ENCODE results near the gene LRRC46. TPM values are rescaled to one million over a fixed set of nuclear protein-coding genes. Genes with fewer than 3 reads are reported as not detected.

Gene LRRC46
- total RNA-seq, 1 experiment from 2014 or later = 1.2 TPM

DNA sequence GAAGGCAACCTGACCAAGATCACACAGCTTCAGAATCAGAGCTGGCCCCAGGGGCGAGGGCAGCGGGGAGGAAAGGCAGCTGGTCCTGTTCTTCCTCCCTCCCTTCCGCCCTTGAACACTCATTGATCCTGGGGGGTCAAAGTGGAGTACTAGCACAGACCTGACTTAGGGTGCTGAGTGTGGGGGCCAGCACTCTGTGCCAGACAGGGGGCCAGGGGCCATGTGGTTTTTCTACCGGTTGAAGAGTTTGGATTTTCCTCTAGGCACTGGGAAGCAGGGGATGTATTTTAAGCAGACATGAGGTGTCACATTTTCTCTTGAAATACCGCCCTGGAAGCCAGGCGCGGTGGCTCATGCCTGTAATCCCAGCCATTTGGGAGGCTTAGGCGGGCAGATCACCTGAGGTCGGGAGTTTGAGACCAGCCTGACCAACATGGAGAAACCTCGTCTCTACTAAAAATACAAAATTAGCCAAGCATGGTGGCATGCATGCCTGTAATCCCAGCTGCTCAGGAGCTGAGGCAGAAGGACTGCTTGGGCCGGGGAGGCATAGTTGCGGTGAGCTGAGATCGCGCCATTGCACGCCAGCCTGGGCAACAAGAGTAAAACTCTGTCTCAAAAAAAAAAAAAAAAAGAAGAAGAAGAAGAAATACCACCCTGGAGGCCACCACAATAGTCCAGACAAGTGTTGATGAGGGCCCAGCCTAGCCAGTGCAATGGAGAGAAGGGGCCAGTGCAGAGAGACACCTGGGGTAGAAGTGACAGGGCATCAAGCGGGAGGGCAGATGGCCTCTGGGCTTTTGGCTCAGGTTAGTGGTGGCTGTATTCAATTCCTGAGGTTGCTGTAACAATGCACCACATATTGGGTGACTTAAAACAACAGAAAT is 25.2 kb upstream of the LRRC46 start:
- TF ChIP-seq, protein P1, sequence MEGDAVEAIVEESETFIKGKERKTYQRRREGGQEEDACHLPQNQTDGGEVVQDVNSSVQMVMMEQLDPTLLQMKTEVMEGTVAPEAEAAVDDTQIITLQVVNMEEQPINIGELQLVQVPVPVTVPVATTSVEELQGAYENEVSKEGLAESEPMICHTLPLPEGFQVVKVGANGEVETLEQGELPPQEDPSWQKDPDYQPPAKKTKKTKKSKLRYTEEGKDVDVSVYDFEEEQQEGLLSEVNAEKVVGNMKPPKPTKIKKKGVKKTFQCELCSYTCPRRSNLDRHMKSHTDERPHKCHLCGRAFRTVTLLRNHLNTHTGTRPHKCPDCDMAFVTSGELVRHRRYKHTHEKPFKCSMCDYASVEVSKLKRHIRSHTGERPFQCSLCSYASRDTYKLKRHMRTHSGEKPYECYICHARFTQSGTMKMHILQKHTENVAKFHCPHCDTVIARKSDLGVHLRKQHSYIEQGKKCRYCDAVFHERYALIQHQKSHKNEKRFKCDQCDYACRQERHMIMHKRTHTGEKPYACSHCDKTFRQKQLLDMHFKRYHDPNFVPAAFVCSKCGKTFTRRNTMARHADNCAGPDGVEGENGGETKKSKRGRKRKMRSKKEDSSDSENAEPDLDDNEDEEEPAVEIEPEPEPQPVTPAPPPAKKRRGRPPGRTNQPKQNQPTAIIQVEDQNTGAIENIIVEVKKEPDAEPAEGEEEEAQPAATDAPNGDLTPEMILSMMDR (IDR thresholded peaks at IDR 0.05; ENCODE audit: unreplicated experiment) = no peak
- ChIA-PET POLR2A (no interaction called here), CTCF (interaction anchor here (0.6 to 0.7 kb wide), 2 partner anchors 16 to 89 kb away, joined by 3 read pairs; no protein-coding TSS in a partner anchor)
- intact Hi-C loops (cut with micrococcal nuclease) = no loop called here
- no peaks in the 10 kb centered on the region for H3K27me3 Mint-ChIP-seq (ENCODE audit: insufficient read depth, unreplicated experiment)
- no peak for DNase-seq (ENCODE audit: unreplicated experiment)
- no TSS peak for BruUV-seq (replicated peaks)
- H3K4me3 Mint-ChIP-seq (ENCODE audit: unreplicated experiment) = no peak overlapping the region
- H3K27ac Mint-ChIP-seq (ENCODE audit: low read depth, unreplicated experiment) = no peak overlapping the region
- H3K9me3 Mint-ChIP-seq (ENCODE audit: unreplicated experiment) = no peaks in the 10 kb centered on the region
- peaks cover 16% of the 10 kb centered on the region for H3K4me1 Mint-ChIP-seq (ENCODE audit: insufficient read depth, unreplicated experiment)
- H3K36me3 Mint-ChIP-seq (ENCODE audit: insufficient read depth, unreplicated experiment) = no peaks in the 10 kb centered on the region

DNA sequence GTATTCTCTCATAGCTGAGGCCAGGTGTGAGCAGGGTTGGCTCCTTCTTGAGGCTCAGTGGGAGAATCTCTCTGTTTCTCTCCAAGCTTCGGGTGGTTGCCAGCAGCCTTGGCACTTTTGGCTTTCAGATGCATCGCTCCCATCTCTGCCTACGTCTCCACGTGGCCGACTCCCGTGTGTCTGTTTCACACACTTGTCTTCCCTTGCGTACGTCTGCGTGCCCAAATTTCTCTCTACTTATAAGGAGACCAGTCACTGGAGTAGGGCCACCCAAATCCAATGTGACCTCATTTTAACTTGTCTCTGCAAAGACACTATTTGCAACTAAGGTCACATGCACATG is 24.6 kb upstream of the LRRC46 start:
- no peak for DNase-seq (ENCODE audit: unreplicated experiment)
- CTCF ChIA-PET = no interaction called here
- TF ChIP-seq, protein P1 (IDR thresholded peaks at IDR 0.05; ENCODE audit: unreplicated experiment) = no peak
- no peak overlapping the region for H3K4me3 Mint-ChIP-seq (ENCODE audit: unreplicated experiment)
- BruUV-seq (replicated peaks) = no TSS peak
- no peaks in the 10 kb centered on the region for H3K36me3 Mint-ChIP-seq (ENCODE audit: insufficient read depth, unreplicated experiment)
- intact Hi-C loops (cut with micrococcal nuclease) = no loop called here
- H3K9me3 Mint-ChIP-seq (ENCODE audit: unreplicated experiment) = no peaks in the 10 kb centered on the region
- H3K27ac Mint-ChIP-seq (ENCODE audit: low read depth, unreplicated experiment) = no peak overlapping the region
- H3K4me1 Mint-ChIP-seq (ENCODE audit: insufficient read depth, unreplicated experiment) = peaks cover 22% of the 10 kb centered on the region
- POLR2A ChIA-PET = no interaction called here
- no peaks in the 10 kb centered on the region for H3K27me3 Mint-ChIP-seq (ENCODE audit: insufficient read depth, unreplicated experiment)

DNA sequence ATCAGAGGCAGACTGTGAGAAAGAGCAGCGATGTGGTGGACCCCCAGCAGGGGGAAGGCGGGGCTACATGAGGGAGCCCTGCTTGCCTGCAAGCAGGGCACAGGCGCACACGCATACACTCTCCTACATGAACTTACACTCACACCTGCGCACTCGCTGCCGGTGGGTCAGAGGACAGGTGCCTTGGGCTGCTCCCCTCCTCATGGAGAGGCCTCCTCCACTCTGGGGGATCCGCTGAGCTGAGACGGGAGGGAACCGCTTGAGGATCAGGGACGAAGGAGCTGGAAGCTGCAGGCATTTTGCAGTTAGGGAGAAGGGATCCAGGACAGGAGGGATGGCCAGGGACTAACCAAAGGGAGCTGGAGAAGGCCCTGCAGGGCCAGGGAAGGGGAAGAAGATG is 24.0 kb upstream of the LRRC46 start:
- TF ChIP-seq, protein P1 (IDR thresholded peaks at IDR 0.05; ENCODE audit: unreplicated experiment) = no peak
- no peak for DNase-seq (ENCODE audit: unreplicated experiment)
- no peaks in the 10 kb centered on the region for H3K27me3 Mint-ChIP-seq (ENCODE audit: insufficient read depth, unreplicated experiment)
- H3K9me3 Mint-ChIP-seq (ENCODE audit: unreplicated experiment) = no peaks in the 10 kb centered on the region
- no peak overlapping the region for H3K4me3 Mint-ChIP-seq (ENCODE audit: unreplicated experiment)
- H3K36me3 Mint-ChIP-seq (ENCODE audit: insufficient read depth, unreplicated experiment) = no peaks in the 10 kb centered on the region
- ChIA-PET POLR2A (no interaction called here), CTCF (interaction anchor here (0.6 kb wide), 1 partner anchor 27 kb away, joined by 3 read pairs; no protein-coding TSS in a partner anchor)
- no peak overlapping the region for H3K27ac Mint-ChIP-seq (ENCODE audit: low read depth, unreplicated experiment)
- H3K4me1 Mint-ChIP-seq (ENCODE audit: insufficient read depth, unreplicated experiment) = peaks cover 23% of the 10 kb centered on the region
- no TSS peak for BruUV-seq (replicated peaks)
- intact Hi-C loops (cut with micrococcal nuclease) = no loop called here

DNA sequence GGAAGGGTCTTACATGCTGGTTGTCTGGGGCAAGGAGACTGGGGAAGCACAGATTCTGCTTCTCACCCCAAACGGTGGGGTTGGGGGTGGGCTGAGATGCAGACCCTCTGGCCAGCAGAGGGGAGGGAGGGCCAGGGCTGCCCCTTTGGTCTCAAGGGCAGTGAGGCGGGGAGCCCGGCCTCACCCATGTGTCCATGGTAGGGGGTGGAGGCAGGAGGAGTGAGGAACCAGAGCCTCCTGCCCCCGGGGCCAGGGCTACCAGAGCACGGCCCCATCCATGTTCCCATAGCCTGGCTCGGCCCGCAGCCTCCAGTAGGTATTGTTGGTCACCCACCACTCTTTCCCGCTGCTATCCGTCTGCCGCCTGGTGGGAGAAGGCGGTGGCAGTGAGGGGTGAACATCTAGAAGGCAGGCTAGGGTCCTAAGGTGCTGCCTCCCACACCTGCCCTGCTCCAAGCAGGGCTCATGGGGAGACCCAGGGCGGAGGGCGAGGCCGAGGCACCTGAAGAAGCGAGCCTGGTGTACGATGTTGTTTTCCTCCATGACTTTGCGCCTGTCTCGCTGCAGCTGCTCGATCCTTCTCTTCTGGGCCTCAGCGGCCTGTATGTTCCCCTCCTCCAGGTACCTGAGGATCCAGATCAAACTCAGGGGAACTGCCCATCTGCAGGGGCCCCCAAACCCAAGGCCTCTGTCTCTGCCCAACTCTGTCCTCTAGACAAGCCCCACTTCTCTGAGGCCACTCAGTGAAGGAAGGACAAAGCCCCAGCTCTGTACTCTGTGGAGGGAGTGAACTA is 23.2 kb upstream of the LRRC46 start:
- ChIA-PET POLR2A (no interaction called here), CTCF (interaction anchor here (0.6 kb wide), 2 partner anchors 28 to 286 kb away, joined by 3 read pairs; no protein-coding TSS in a partner anchor)
- H3K27ac Mint-ChIP-seq (ENCODE audit: low read depth, unreplicated experiment) = no peak overlapping the region
- TF ChIP-seq, protein P1 (IDR thresholded peaks at IDR 0.05; ENCODE audit: unreplicated experiment) = no peak
- intact Hi-C loops (cut with micrococcal nuclease) = no loop called here
- H3K27me3 Mint-ChIP-seq (ENCODE audit: insufficient read depth, unreplicated experiment) = no peaks in the 10 kb centered on the region
- BruUV-seq (replicated peaks) = no TSS peak
- no peaks in the 10 kb centered on the region for H3K9me3 Mint-ChIP-seq (ENCODE audit: unreplicated experiment)
- no peak overlapping the region for H3K4me3 Mint-ChIP-seq (ENCODE audit: unreplicated experiment)
- no peak for DNase-seq (ENCODE audit: unreplicated experiment)
- H3K36me3 Mint-ChIP-seq (ENCODE audit: insufficient read depth, unreplicated experiment) = no peaks in the 10 kb centered on the region
- H3K4me1 Mint-ChIP-seq (ENCODE audit: insufficient read depth, unreplicated experiment) = peaks cover 23% of the 10 kb centered on the region

Measured in MCF 10A (cell line).